ENCODE results near the gene TRPV5. TPM values are rescaled to one million over a fixed set of nuclear protein-coding genes. Genes with fewer than 3 reads are reported as not detected.

TRPV5 gene
- total RNA-seq, 1 donor = not detected

DNA sequence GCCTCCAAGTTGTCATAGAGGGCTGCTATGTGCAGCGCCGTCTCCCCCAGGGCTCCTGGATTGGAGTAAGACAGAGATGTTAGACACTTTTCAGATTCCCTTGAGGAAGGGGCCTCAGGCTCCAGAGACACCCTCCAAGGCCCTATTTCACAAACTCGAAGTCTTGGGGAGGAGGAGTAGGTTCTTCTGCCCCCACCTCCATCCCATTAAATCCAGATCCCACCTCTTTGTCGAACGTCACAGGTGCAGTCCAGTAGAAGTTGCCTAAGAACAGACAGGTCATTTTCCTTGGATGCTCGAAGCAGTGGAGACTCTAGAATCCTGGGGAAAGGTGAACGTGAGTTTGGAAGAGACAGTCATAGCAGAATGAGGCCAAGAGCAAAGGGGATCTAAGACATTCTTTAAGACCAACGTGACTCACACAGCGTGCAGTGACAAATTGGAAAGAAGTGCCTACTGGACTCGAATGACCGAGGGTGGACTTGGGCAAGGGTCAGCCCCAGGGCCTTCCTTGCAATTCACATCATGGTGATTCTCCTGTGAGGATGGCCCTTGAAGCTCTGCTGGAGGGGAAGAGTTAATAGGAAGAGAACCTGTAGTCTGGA, 3.3 kb downstream of the TRPV5 start:
- Histone ChIP-seq H4K20me1 (ENCODE audit: insufficient read depth, low read length) (no peaks in the 10 kb centered on the region), H3K27ac (ENCODE audit: low read depth, low read length) (no peak overlapping the region), H3K79me2 (ENCODE audit: insufficient read depth, low read length) (no peaks in the 10 kb centered on the region), H3K27me3 (ENCODE audit: insufficient read depth, low read length) (no peaks in the 10 kb centered on the region), H3K4me2 (ENCODE audit: insufficient read depth, low read length) (no peak overlapping the region), H3K36me3 (ENCODE audit: insufficient read depth, low read length) (no peaks in the 10 kb centered on the region), H3K9me3 (ENCODE audit: low read depth, low read length) (no peaks in the 10 kb centered on the region), H3K4me1 (ENCODE audit: insufficient read depth, low read length) (no peaks in the 10 kb centered on the region), H2AFZ (ENCODE audit: low read length) (no peak overlapping the region), H3K4me3 (ENCODE audit: insufficient read depth, low read length) (no peak overlapping the region)
- TF ChIP-seq, protein P1, sequence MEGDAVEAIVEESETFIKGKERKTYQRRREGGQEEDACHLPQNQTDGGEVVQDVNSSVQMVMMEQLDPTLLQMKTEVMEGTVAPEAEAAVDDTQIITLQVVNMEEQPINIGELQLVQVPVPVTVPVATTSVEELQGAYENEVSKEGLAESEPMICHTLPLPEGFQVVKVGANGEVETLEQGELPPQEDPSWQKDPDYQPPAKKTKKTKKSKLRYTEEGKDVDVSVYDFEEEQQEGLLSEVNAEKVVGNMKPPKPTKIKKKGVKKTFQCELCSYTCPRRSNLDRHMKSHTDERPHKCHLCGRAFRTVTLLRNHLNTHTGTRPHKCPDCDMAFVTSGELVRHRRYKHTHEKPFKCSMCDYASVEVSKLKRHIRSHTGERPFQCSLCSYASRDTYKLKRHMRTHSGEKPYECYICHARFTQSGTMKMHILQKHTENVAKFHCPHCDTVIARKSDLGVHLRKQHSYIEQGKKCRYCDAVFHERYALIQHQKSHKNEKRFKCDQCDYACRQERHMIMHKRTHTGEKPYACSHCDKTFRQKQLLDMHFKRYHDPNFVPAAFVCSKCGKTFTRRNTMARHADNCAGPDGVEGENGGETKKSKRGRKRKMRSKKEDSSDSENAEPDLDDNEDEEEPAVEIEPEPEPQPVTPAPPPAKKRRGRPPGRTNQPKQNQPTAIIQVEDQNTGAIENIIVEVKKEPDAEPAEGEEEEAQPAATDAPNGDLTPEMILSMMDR (IDR thresholded peaks at IDR 0.05; ENCODE audit: extremely low read depth, low read depth, low read length) = no peak
- DNase-seq (ENCODE audit: insufficient read length, low spot score, missing footprints) = no peak

DNA sequence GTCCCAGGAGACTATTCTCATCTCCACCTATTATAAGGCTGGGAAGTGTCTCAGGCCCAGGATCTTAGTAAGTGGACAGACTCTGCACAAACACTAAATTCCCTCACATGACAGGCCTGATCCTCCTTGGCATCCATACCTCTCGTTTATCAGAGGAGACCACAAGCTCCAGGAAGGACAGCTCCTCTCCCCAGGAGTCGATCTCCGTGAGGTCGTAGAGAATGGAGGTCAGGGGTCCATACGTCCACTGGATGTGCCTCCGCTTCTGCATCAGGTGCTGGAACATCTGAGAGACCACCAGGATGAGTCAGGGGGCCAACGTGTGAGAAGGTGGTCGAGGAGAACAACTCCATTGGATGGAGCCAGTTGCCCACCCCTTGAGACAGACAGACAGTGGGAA, 5.6 kb downstream of the TRPV5 start:
- H3K27me3 ChIP-seq (ENCODE audit: insufficient read depth, low read length) = no peaks in the 10 kb centered on the region
- no peaks in the 10 kb centered on the region for H4K20me1 ChIP-seq (ENCODE audit: insufficient read depth, low read length)
- no peak overlapping the region for H3K27ac ChIP-seq (ENCODE audit: low read depth, low read length)
- H3K9me3 ChIP-seq (ENCODE audit: low read depth, low read length) = no peaks in the 10 kb centered on the region
- H3K4me2 ChIP-seq (ENCODE audit: insufficient read depth, low read length) = no peak overlapping the region
- H2AFZ ChIP-seq (ENCODE audit: low read length) = no peak overlapping the region
- H3K36me3 ChIP-seq (ENCODE audit: insufficient read depth, low read length) = no peaks in the 10 kb centered on the region
- no peak for DNase-seq (ENCODE audit: insufficient read length, low spot score, missing footprints)
- no peaks in the 10 kb centered on the region for H3K79me2 ChIP-seq (ENCODE audit: insufficient read depth, low read length)
- no peaks in the 10 kb centered on the region for H3K4me1 ChIP-seq (ENCODE audit: insufficient read depth, low read length)
- TF ChIP-seq, protein P1 (IDR thresholded peaks at IDR 0.05; ENCODE audit: extremely low read depth, low read depth, low read length) = no peak
- no peak overlapping the region for H3K4me3 ChIP-seq (ENCODE audit: insufficient read depth, low read length)

DNA sequence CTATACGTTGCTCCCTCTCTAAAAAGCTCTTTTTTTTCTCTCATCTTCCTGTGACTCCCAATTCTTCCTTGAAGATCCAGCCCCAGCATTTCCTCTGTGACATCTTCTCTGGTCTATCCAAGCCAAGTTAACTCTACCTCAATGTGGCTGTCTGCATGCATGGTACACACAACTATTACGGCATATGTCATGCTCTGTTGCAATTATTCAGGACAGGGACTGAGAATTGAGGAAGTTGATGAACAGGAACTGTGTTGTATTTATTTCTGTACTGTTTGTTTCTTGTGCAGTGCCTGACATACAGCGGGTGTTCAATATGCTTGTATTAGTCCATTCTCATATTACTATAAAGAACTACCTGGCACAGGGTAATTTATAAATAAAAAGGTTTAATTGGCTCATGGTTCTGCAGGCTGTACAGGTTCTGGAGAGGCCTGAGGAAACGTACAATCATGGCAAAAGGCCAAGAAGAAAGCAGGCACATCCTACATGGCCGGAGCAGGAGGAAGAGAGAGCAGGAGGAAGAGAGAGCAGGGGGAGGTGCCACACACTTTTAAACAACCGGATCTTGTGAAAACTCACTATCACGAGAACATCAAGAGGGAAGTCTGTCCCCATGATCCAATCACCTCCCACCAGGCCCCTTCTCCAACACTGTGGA, 6.3 kb downstream of the TRPV5 start:
- Histone ChIP-seq H3K4me2 (ENCODE audit: insufficient read depth, low read length) (no peak overlapping the region), H3K79me2 (ENCODE audit: insufficient read depth, low read length) (no peaks in the 10 kb centered on the region), H3K4me1 (ENCODE audit: insufficient read depth, low read length) (no peaks in the 10 kb centered on the region), H3K27me3 (ENCODE audit: insufficient read depth, low read length) (no peaks in the 10 kb centered on the region), H3K9me3 (ENCODE audit: low read depth, low read length) (no peaks in the 10 kb centered on the region), H4K20me1 (ENCODE audit: insufficient read depth, low read length) (no peaks in the 10 kb centered on the region), H3K27ac (ENCODE audit: low read depth, low read length) (no peak overlapping the region), H3K36me3 (ENCODE audit: insufficient read depth, low read length) (no peaks in the 10 kb centered on the region), H2AFZ (ENCODE audit: low read length) (no peak overlapping the region), H3K4me3 (ENCODE audit: insufficient read depth, low read length) (no peak overlapping the region)
- TF ChIP-seq, protein P1 (IDR thresholded peaks at IDR 0.05; ENCODE audit: extremely low read depth, low read depth, low read length) = no peak
- DNase-seq (ENCODE audit: insufficient read length, low spot score, missing footprints) = no peak

DNA sequence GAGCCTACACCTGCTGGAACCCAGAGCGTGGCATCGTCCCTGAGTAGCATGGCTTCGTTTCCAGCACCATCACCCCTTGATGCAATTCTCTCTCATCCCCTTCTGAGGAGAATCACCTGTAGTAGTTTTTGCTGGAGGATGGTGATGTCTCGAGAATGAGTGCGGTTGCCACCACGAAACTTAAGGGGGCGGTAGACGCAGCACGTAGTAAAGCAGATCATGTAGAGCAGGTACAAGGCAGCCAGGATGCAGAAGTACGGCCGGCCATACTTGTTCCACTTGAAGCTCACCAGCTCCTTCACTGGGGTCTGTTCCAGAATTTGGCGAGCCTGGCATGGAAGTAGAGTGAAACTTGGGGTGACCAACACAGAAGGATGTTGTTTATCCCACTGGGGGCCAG, 8.1 kb downstream of the TRPV5 start:
- no peak overlapping the region for H3K4me3 ChIP-seq (ENCODE audit: insufficient read depth, low read length)
- TF ChIP-seq, protein P1 (IDR thresholded peaks at IDR 0.05; ENCODE audit: extremely low read depth, low read depth, low read length) = no peak
- no peak overlapping the region for H2AFZ ChIP-seq (ENCODE audit: low read length)
- no peaks in the 10 kb centered on the region for H3K36me3 ChIP-seq (ENCODE audit: insufficient read depth, low read length)
- H3K27me3 ChIP-seq (ENCODE audit: insufficient read depth, low read length) = no peaks in the 10 kb centered on the region
- no peaks in the 10 kb centered on the region for H3K9me3 ChIP-seq (ENCODE audit: low read depth, low read length)
- no peaks in the 10 kb centered on the region for H4K20me1 ChIP-seq (ENCODE audit: insufficient read depth, low read length)
- H3K79me2 ChIP-seq (ENCODE audit: insufficient read depth, low read length) = no peaks in the 10 kb centered on the region
- H3K4me1 ChIP-seq (ENCODE audit: insufficient read depth, low read length) = no peaks in the 10 kb centered on the region
- no peak for DNase-seq (ENCODE audit: insufficient read length, low spot score, missing footprints)
- H3K4me2 ChIP-seq (ENCODE audit: insufficient read depth, low read length) = no peak overlapping the region
- no peak overlapping the region for H3K27ac ChIP-seq (ENCODE audit: low read depth, low read length)

All from osteoblast (primary cell).